Activated naive CD8-positive, alpha-beta T cell treated with anti-CD3 and anti-CD28 coated beads, Interleukin-2, amount 10 ng/mL, durations not matched to agents 7 days and 5 days (primary cell): Measurements from ENCODE around the gene BCKDK. TPM values are rescaled to one million over a fixed set of nuclear protein-coding genes. Genes with fewer than 3 reads are reported as not detected.
"Not testable (repeated sequence)": the region's sequence is repeated elsewhere in the genome, so short reads cannot be mapped to it uniquely, and the experiment has no call there.

Experiments used
- ATAC-seq: fragments of 150-1000 bp; cut with Tn5 transposase; one replicate; pipeline ENCODE4 v1.10.0; 2021; ENCODE audit warnings: low read depth, moderate library complexity
- POLR2A ChIA-PET: fragments of 350-600 bp; sonication (Branson Sonifier 250); formaldehyde crosslinking; loops from one replicate; lab custom pipeline; 2021; ENCODE audit warnings: antibody characterized with exemption; lab: Charles Lee
- DNase-seq: peaks from one replicate; pipeline ENCODE4 v3.0.0; 2021
- H3K27ac Mint-ChIP-seq: one replicate; pipeline ENCODE4 v1.8.0; 2022; ENCODE audit warnings: mild to moderate bottlenecking, mixed read lengths
- H3K27me3 Mint-ChIP-seq: one replicate; pipeline ENCODE4 v1.8.0; 2022; ENCODE audit warnings: mild to moderate bottlenecking, moderate library complexity, mixed read lengths
- H3K36me3 Mint-ChIP-seq: one replicate; pipeline ENCODE4 v1.8.0; 2021; ENCODE audit warnings: mild to moderate bottlenecking, mixed read lengths
- H3K4me1 Mint-ChIP-seq: one replicate; pipeline ENCODE4 v1.8.0; 2021; ENCODE audit warnings: mixed read lengths
- H3K4me3 Mint-ChIP-seq: one replicate; pipeline ENCODE4 v1.8.0; 2022; ENCODE audit warnings: mild to moderate bottlenecking, moderate library complexity, mixed read lengths
- H3K9me3 Mint-ChIP-seq: one replicate; pipeline ENCODE4 v1.8.0; 2021; ENCODE audit warnings: mixed read lengths
- total RNA-seq, 2 experiments: library from RNA; stranded (reverse); gene quantifications; one replicate each; pipeline ENCODE4 v1.2.3, GENCODE V29; 2021

The BCKDK gene
- total RNA-seq, 2 experiments from 2014 or later = 35.8 to 37.0 TPM

GRCh38 chr16:31092330-31092729 lies 15.9 kb upstream of the BCKDK start:
- Mint-ChIP-seq H3K9me3 (no peaks in the 10 kb centered on the region), H3K36me3 (peaks cover 4% of the 10 kb centered on the region), H3K4me1 (peaks cover 20% of the 10 kb centered on the region), H3K27ac (peak overlapping the region; percentile 45), H3K4me3 (no peak overlapping the region), H3K27me3 (no peaks in the 10 kb centered on the region)
- ATAC-seq = no peak
- no peak for DNase-seq
- POLR2A ChIA-PET = interaction anchor here (0.6 to 2.1 kb wide), 4 partner anchors 16 to 952 kb away, joined by 3 to 7 read pairs (median 5); partner anchors contain the start of genes ZNF646 and ZNF668

GRCh38 chr16:31093132-31093703 lies 15.0 kb upstream of the BCKDK start:
- Mint-ChIP-seq H3K27me3 (no peaks in the 10 kb centered on the region), H3K4me3 (peak overlapping the region; percentile 99), H3K9me3 (no peaks in the 10 kb centered on the region), H3K4me1 (peaks cover 20% of the 10 kb centered on the region), H3K27ac (no peak overlapping the region), H3K36me3 (peaks cover 4% of the 10 kb centered on the region)
- no peak for DNase-seq
- no peak for ATAC-seq
- POLR2A ChIA-PET = interaction anchor here (1.4 to 2.1 kb wide), 3 partner anchors 8 to 87 kb away, joined by 5 to 9 read pairs (median 7); partner anchors contain the start of genes FUS, ZNF646 and ZNF668

- H3K27me3 Mint-ChIP-seq = peaks cover 2% of the 10 kb centered on the region
- peaks cover 20% of the 10 kb centered on the region for H3K4me1 Mint-ChIP-seq
- no peaks in the 10 kb centered on the region for H3K9me3 Mint-ChIP-seq
- POLR2A ChIA-PET = interaction anchor here (1.0 to 2.5 kb wide), 4 partner anchors 9 to 97 kb away, joined by 4 to 18 read pairs (median 7); partner anchors contain the start of genes FUS, ZNF646 and ZNF668
- H3K36me3 Mint-ChIP-seq = peaks cover 4% of the 10 kb centered on the region
- ATAC-seq (no peak), DNase-seq (no peak)
- peak overlapping the region; percentile 95 for H3K27ac Mint-ChIP-seq
- peak overlapping the region; percentile 99 for H3K4me3 Mint-ChIP-seq
Observed at GRCh38 chr16:31094088-31094423, 14.1 kb upstream of the BCKDK start.

- H3K27me3 Mint-ChIP-seq = peaks cover 2% of the 10 kb centered on the region
- peak within 1 kb of the TSS; percentile 95 for H3K27ac Mint-ChIP-seq
Observed at GRCh38 chr16:31094424-31095120, 13.6 kb upstream of the BCKDK start, which contains the start of gene VKORC1. TSS of gene VKORC1 (minus strand) at chr16:31094797. CDS start at chr16:31094729, 68 bp downstream.

GRCh38 chr16:31099860-31100638 lies 8.1 kb upstream of the BCKDK start:
- no peak for ATAC-seq
- H3K9me3 Mint-ChIP-seq = no peaks in the 10 kb centered on the region
- DNase-seq = no peak
- H3K4me1 Mint-ChIP-seq = peaks cover 8% of the 10 kb centered on the region
- no peaks in the 10 kb centered on the region for H3K36me3 Mint-ChIP-seq
- H3K27ac Mint-ChIP-seq = no peak overlapping the region
- peaks cover 4% of the 10 kb centered on the region for H3K27me3 Mint-ChIP-seq
- POLR2A ChIA-PET = interaction anchor here (1.1 kb wide), 1 partner anchor 26 kb away, joined by 3 read pairs; the partner anchor contains the start of genes ZNF646 and ZNF668
- no peak overlapping the region for H3K4me3 Mint-ChIP-seq

More at GRCh38 chr16:31094424-31095120, 13.6 kb upstream of the BCKDK start, which contains the start of gene VKORC1:
- DNase-seq = peak; percentile 87
- peak within 1 kb of the TSS; percentile 99 for H3K4me3 Mint-ChIP-seq
- peak; percentile 90 for ATAC-seq
- no peaks in the 10 kb centered on the region for H3K9me3 Mint-ChIP-seq
- POLR2A ChIA-PET = interaction anchor here (0.7 to 2.5 kb wide), 6 partner anchors 10 to 349 kb away, joined by 3 to 18 read pairs (median 4); partner anchors contain the start of genes FUS, ZNF646 and ZNF668
- peaks cover 4% of the 10 kb centered on the region for H3K36me3 Mint-ChIP-seq
- peaks cover 20% of the 10 kb centered on the region for H3K4me1 Mint-ChIP-seq

GRCh38 chr16:31100876-31101641 lies 7.1 kb upstream of the BCKDK start:
- not testable (repeated sequence) for ATAC-seq, DNase-seq, H3K27ac Mint-ChIP-seq, H3K9me3 Mint-ChIP-seq, H3K36me3 Mint-ChIP-seq, H3K27me3 Mint-ChIP-seq, H3K4me3 Mint-ChIP-seq, H3K4me1 Mint-ChIP-seq
- POLR2A ChIA-PET = interaction anchor here (0.7 to 1.1 kb wide), 2 partner anchors 27 to 63 kb away, joined by 3 to 6 read pairs; partner anchors contain the start of genes ZNF646 and ZNF668

- H3K9me3 Mint-ChIP-seq = no peaks in the 10 kb centered on the region
- POLR2A ChIA-PET = no interaction called here
- H3K27ac Mint-ChIP-seq = peak overlapping the region; percentile 70
- peaks cover 14% of the 10 kb centered on the region for H3K4me1 Mint-ChIP-seq
- ATAC-seq = peak; percentile 59
- H3K4me3 Mint-ChIP-seq = peak overlapping the region; percentile 53
- DNase-seq = peak; percentile 91
- peaks cover 2% of the 10 kb centered on the region for H3K27me3 Mint-ChIP-seq
- H3K36me3 Mint-ChIP-seq = peaks cover 12% of the 10 kb centered on the region
Observed at GRCh38 chr16:31105677-31106213, 2.4 kb upstream of the BCKDK start.

- DNase-seq = no peak
- Mint-ChIP-seq H3K4me1 (peaks cover 14% of the 10 kb centered on the region), H3K4me3 (peak overlapping the region; percentile 88), H3K9me3 (no peaks in the 10 kb centered on the region), H3K36me3 (peaks cover 12% of the 10 kb centered on the region), H3K27ac (no peak overlapping the region), H3K27me3 (no peaks in the 10 kb centered on the region)
- POLR2A ChIA-PET = interaction anchor here (0.7 to 3.1 kb wide), 3 partner anchors 11 to 469 kb away, joined by 4 to 15 read pairs (median 5); partner anchors contain the start of genes FUS and KAT8
- no peak for ATAC-seq
Observed at GRCh38 chr16:31106509-31107464, 1.4 kb upstream of the BCKDK start.

- POLR2A ChIA-PET = interaction anchor here (0.7 to 3.1 kb wide), 4 partner anchors 10 to 470 kb away, joined by 3 to 15 read pairs (median 4); partner anchors contain the start of gene KAT8
- DNase-seq (no peak), ATAC-seq (no peak)
- Mint-ChIP-seq H3K4me3 (peak overlapping the region; percentile 88), H3K9me3 (no peaks in the 10 kb centered on the region), H3K27ac (peak overlapping the region; percentile 87), H3K27me3 (no peaks in the 10 kb centered on the region), H3K36me3 (peaks cover 13% of the 10 kb centered on the region), H3K4me1 (peaks cover 14% of the 10 kb centered on the region)
Observed at GRCh38 chr16:31107465-31107867, 720 bp upstream of the BCKDK start.

- H3K4me3 Mint-ChIP-seq = peak overlapping the region; percentile 82
- peak overlapping the region; percentile 73 for H3K27ac Mint-ChIP-seq
- POLR2A ChIA-PET = interaction anchor here (1.3 to 3.1 kb wide), 3 partner anchors 9 to 33 kb away, joined by 3 to 15 read pairs (median 3); partner anchors contain the start of gene KAT8
- ATAC-seq (peak; percentile 4), DNase-seq (no peak)
- H3K36me3 Mint-ChIP-seq = peaks cover 13% of the 10 kb centered on the region
- H3K27me3 Mint-ChIP-seq = no peaks in the 10 kb centered on the region
- peaks cover 16% of the 10 kb centered on the region for H3K4me1 Mint-ChIP-seq
- H3K9me3 Mint-ChIP-seq = no peaks in the 10 kb centered on the region
Observed at GRCh38 chr16:31108794-31109558, 790 bp downstream of the BCKDK start.
